ENCODE measurements around the gene TAF3.
"Not testable (repeated sequence)": the region's sequence is repeated elsewhere in the genome, so short reads cannot be mapped to it uniquely, and the experiment has no call there.

The TAF3 gene

GRCh38 chr10:7811000-7811399 is 7.3 kb upstream of the TAF3 start:
- DNase-seq, result no peak

- not testable (repeated sequence) for DNase-seq
Measured at GRCh38 chr10:7811743-7812142, 6.6 kb upstream of the TAF3 start.

GRCh38 chr10:7813481-7813880 is 4.8 kb upstream of the TAF3 start:
- no peak for DNase-seq

- DNase-seq, result no peak
Measured at GRCh38 chr10:7817576-7817975, 729 bp upstream of the TAF3 start.

GRCh38 chr10:7817984-7818294 is 366 bp upstream of the TAF3 start:
- no peak for DNase-seq

GRCh38 chr10:7819121-7819460 is 786 bp downstream of the TAF3 start:
- peak in 2 of 5 experiments; percentile 7 to 49 for DNase-seq

- no peak for DNase-seq
Measured at GRCh38 chr10:7824251-7824650, 5.9 kb downstream of the TAF3 start.

GRCh38 chr10:7826971-7827370 is 8.7 kb downstream of the TAF3 start:
- DNase-seq, result no peak

- no peak for DNase-seq
Measured at GRCh38 chr10:7829289-7829834, 11.1 kb downstream of the TAF3 start.

GRCh38 chr10:7832060-7832459 is 13.8 kb downstream of the TAF3 start:
- no peak for DNase-seq

- DNase-seq, result no peak
Measured at GRCh38 chr10:7833210-7833609, 14.9 kb downstream of the TAF3 start.

- no peak for DNase-seq
Measured at GRCh38 chr10:7834262-7834661, 16.0 kb downstream of the TAF3 start.

GRCh38 chr10:7836571-7836970 is 18.3 kb downstream of the TAF3 start:
- no peak for DNase-seq

GRCh38 chr10:7846591-7846990 is 28.3 kb downstream of the TAF3 start:
- no peak for DNase-seq

- no peak for DNase-seq
Measured at GRCh38 chr10:7853226-7853842, 35.0 kb downstream of the TAF3 start.

- no peak for DNase-seq
Measured at GRCh38 chr10:7853890-7854289, 35.6 kb downstream of the TAF3 start.

- no peak for DNase-seq
Measured at GRCh38 chr10:7855205-7855604, 36.9 kb downstream of the TAF3 start.

GRCh38 chr10:7856678-7857077 is 38.4 kb downstream of the TAF3 start:
- DNase-seq, result no peak

GRCh38 chr10:7857262-7857661 is 39.0 kb downstream of the TAF3 start:
- no peak for DNase-seq

- no peak for DNase-seq
Measured at GRCh38 chr10:7861509-7862120, 43.3 kb downstream of the TAF3 start.

- no peak for DNase-seq
Measured at GRCh38 chr10:7862121-7862514, 43.8 kb downstream of the TAF3 start.

- no peak for DNase-seq
Measured at GRCh38 chr10:7866176-7866575, 47.9 kb downstream of the TAF3 start.

GRCh38 chr10:7872041-7872442 is 53.7 kb downstream of the TAF3 start:
- peak in 2 of 5 experiments; percentile 1 to 36 for DNase-seq

- no peak for DNase-seq
Measured at GRCh38 chr10:7874864-7875263, 56.6 kb downstream of the TAF3 start.

- DNase-seq, result no peak
Measured at GRCh38 chr10:7876541-7877127, 58.3 kb downstream of the TAF3 start.

Measured in T-helper 2 cell (primary cell).